WTC11 (cell line): Measurements from ENCODE around the gene DENND4A. TPM values are rescaled to one million over a fixed set of nuclear protein-coding genes. Genes with fewer than 3 reads are reported as not detected.

ENCODE experiments used
- ATAC-seq: fragments of 200-7000 bp; cut with Tn5 transposase; 2 replicates; pipeline ENCODE4 v1.10.0; 2021; ENCODE audit warnings: mild to moderate bottlenecking, moderate library complexity
- CTCF ChIA-PET: fragments of 300-600 bp; sonication (Branson Sonifier 250); formaldehyde crosslinking; loops from one replicate; lab custom pipeline; 2021; ENCODE audit warnings: antibody characterized with exemption; lab: Charles Lee
- POLR2A ChIA-PET: fragments of 350-600 bp; sonication (Branson Sonifier 250); formaldehyde crosslinking; loops from one replicate; lab custom pipeline; 2021; ENCODE audit warnings: antibody characterized with exemption; lab: Charles Lee
- DNase-seq: peaks from one replicate; pipeline ENCODE4 v3.0.0; 2021; ENCODE audit warnings: low spot score
- H3K27ac Mint-ChIP-seq: 2 replicates; pipeline ENCODE4 v1.8.0; 2021; ENCODE audit warnings: mixed read lengths
- H3K27me3 Mint-ChIP-seq: 2 replicates; pipeline ENCODE4 v1.8.0; 2021; ENCODE audit warnings: low read depth, mild to moderate bottlenecking, moderate library complexity, mixed read lengths
- H3K36me3 Mint-ChIP-seq: 2 replicates; pipeline ENCODE4 v1.8.0; 2021; ENCODE audit warnings: mixed read lengths
- H3K4me1 Mint-ChIP-seq: 2 replicates; pipeline ENCODE4 v1.8.0; 2022; ENCODE audit warnings: mixed read lengths
- H3K4me3 Mint-ChIP-seq: 2 replicates; pipeline ENCODE4 v1.8.0; 2021; ENCODE audit warnings: mild to moderate bottlenecking, moderate library complexity, mixed read lengths
- H3K9me3 Mint-ChIP-seq: 2 replicates; pipeline ENCODE4 v1.8.0; 2021; ENCODE audit warnings: mixed read lengths
- ATF1 ChIP-seq: sonication (generic); formaldehyde crosslinking; IDR thresholded peaks from 2 replicates; pipeline ENCODE4 v1.8.1; 2023; ENCODE audit warnings: mild to moderate bottlenecking, moderate library complexity, missing genetic modification reagents
- EMX1 ChIP-seq: fragments of 250-450 bp; sonication (Bioruptor Pico); IDR thresholded peaks from 2 replicates; pipeline ENCODE4 v1.8.0; 2021; ENCODE audit warnings: mild to moderate bottlenecking
- ETV6 ChIP-seq: sonication (generic); formaldehyde crosslinking; IDR thresholded peaks from 2 replicates; pipeline ENCODE4 v1.8.1; 2022; ENCODE audit warnings: mild to moderate bottlenecking, missing genetic modification reagents
- FOXJ3 ChIP-seq: sonication (generic); formaldehyde crosslinking; IDR thresholded peaks from 2 replicates; pipeline ENCODE4 v1.9.0; 2021; ENCODE audit warnings: missing genetic modification reagents, mild to moderate bottlenecking, borderline replicate concordance
- GABPB1 ChIP-seq: sonication (generic); formaldehyde crosslinking; IDR thresholded peaks from 2 replicates; pipeline ENCODE4 v1.8.1; 2023; ENCODE audit warnings: mild to moderate bottlenecking, missing genetic modification reagents
- NR2C2 ChIP-seq: sonication (generic); formaldehyde crosslinking; IDR thresholded peaks from 2 replicates; pipeline ENCODE4 v1.8.0; 2022; ENCODE audit warnings: mild to moderate bottlenecking, missing genetic modification reagents
- TEAD4 ChIP-seq: sonication (generic); formaldehyde crosslinking; IDR thresholded peaks from 2 replicates; pipeline ENCODE4 v1.8.0; 2022; ENCODE audit warnings: mild to moderate bottlenecking, missing genetic modification reagents
- ZNF138 ChIP-seq: sonication (generic); formaldehyde crosslinking; conservative IDR thresholded peaks from 2 replicates; pipeline ENCODE4 v1.8.1; 2022; ENCODE audit warnings: mild to moderate bottlenecking, moderate library complexity, missing genetic modification reagents
- total RNA-seq: library from RNA; stranded (reverse); gene quantifications from 3 replicates; pipeline ENCODE4 v1.2.3, GENCODE V29; 2021
- TF ChIP-seq, protein P1 (sequence below): sonication (generic); formaldehyde crosslinking; IDR thresholded peaks from 2 replicates; pipeline ENCODE4 v1.8.0; 2023; ENCODE audit warnings: missing genetic modification reagents, mild to moderate bottlenecking, borderline replicate concordance
- TF ChIP-seq, protein P2 (sequence below): sonication (generic); formaldehyde crosslinking; IDR thresholded peaks from 2 replicates; pipeline ENCODE4 v1.8.0; 2022; ENCODE audit warnings: mild to moderate bottlenecking, missing genetic modification reagents
- TF ChIP-seq, protein P3 (sequence below): fragments of 250-450 bp; sonication (Bioruptor Pico); IDR thresholded peaks from 2 replicates; pipeline ENCODE4 v1.8.0; 2021; ENCODE audit warnings: mild to moderate bottlenecking
- TF ChIP-seq, protein P4 (sequence below): sonication (generic); formaldehyde crosslinking; IDR thresholded peaks from 2 replicates; pipeline ENCODE4 v1.8.0; 2022; ENCODE audit warnings: missing genetic modification reagents
- TF ChIP-seq, protein P5 (sequence below): sonication (generic); formaldehyde crosslinking; conservative IDR thresholded peaks from 2 replicates; pipeline ENCODE4 v1.8.1; 2023; ENCODE audit warnings: mild to moderate bottlenecking, low read depth, missing genetic modification reagents, moderate library complexity

The DENND4A gene
- total RNA-seq, 1 experiment from 2014 or later = 5.7 TPM

DNA sequence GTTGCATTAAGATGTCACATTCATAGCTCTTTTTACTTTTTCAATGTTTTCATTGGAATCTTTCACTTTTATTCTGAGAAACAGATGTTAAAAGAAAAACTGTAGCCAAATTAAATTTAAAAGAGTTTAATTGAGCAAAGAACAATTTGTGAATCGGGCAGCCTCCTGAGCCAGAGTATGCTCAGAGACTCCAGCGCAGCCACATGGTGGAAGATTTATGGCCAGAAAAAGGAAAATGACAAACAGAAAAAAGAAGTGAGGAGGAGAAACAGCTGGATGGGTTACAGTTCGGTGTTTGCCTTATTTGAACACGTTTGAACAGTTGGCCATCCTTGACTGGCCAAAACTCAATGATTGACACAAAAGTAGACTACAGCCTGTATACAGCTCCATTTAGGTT lies 43.4 kb upstream of the DENND4A start (continued):
- TF ChIP-seq, protein P1, sequence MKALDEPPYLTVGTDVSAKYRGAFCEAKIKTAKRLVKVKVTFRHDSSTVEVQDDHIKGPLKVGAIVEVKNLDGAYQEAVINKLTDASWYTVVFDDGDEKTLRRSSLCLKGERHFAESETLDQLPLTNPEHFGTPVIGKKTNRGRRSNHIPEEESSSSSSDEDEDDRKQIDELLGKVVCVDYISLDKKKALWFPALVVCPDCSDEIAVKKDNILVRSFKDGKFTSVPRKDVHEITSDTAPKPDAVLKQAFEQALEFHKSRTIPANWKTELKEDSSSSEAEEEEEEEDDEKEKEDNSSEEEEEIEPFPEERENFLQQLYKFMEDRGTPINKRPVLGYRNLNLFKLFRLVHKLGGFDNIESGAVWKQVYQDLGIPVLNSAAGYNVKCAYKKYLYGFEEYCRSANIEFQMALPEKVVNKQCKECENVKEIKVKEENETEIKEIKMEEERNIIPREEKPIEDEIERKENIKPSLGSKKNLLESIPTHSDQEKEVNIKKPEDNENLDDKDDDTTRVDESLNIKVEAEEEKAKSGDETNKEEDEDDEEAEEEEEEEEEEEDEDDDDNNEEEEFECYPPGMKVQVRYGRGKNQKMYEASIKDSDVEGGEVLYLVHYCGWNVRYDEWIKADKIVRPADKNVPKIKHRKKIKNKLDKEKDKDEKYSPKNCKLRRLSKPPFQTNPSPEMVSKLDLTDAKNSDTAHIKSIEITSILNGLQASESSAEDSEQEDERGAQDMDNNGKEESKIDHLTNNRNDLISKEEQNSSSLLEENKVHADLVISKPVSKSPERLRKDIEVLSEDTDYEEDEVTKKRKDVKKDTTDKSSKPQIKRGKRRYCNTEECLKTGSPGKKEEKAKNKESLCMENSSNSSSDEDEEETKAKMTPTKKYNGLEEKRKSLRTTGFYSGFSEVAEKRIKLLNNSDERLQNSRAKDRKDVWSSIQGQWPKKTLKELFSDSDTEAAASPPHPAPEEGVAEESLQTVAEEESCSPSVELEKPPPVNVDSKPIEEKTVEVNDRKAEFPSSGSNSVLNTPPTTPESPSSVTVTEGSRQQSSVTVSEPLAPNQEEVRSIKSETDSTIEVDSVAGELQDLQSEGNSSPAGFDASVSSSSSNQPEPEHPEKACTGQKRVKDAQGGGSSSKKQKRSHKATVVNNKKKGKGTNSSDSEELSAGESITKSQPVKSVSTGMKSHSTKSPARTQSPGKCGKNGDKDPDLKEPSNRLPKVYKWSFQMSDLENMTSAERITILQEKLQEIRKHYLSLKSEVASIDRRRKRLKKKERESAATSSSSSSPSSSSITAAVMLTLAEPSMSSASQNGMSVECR (CRISPR knock-in tag) = no peak
- TF ChIP-seq, all 79 proteins: peak for 0

DNA sequence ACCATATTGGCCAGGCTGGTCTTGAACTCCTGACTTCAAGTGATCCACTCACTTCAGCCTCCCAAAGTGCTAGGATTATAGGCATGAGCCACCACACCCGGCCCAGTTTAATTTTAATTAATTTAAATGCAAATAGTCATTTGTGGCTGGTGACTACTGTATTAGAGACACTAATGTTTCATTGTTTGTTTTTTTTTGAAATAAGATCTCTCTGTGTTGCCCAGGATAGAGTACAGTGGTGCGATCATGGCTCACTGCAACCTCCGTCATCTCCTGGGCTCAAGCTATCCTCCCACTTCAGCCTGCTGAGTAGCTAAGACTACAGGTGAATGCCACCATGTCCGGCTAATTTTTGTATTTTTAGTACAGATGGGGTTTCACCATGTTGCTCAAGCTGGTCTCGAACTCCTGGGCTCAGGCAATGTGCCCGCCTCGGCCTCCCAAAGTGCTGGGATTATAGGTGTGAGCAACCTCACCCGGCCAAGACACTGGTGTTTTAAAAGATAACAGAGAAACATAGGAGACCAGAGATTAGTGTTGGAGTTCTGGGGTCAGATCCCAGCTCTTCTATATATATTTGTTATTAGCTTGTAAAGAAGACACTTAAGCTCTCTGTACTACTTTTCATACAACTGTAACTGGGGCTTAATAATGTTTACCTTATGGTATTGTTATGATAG lies 42.6 kb upstream of the DENND4A start:
- no peaks in the 10 kb centered on the region for H3K27me3 Mint-ChIP-seq
- H3K4me1 Mint-ChIP-seq = peaks cover 51% of the 10 kb centered on the region
- H3K4me3 Mint-ChIP-seq = no peak overlapping the region
- H3K36me3 Mint-ChIP-seq = no peaks in the 10 kb centered on the region
- DNase-seq (no peak), ATAC-seq (no peak)
- POLR2A ChIA-PET = no interaction called here
- TF ChIP-seq GABPB1 (CRISPR knock-in tag) (no peak), FOXJ3 (CRISPR knock-in tag) (no peak), EMX1 (CRISPR knock-in tag) (no peak), ETV6 (CRISPR knock-in tag) (no peak)
- TF ChIP-seq, protein P2, sequence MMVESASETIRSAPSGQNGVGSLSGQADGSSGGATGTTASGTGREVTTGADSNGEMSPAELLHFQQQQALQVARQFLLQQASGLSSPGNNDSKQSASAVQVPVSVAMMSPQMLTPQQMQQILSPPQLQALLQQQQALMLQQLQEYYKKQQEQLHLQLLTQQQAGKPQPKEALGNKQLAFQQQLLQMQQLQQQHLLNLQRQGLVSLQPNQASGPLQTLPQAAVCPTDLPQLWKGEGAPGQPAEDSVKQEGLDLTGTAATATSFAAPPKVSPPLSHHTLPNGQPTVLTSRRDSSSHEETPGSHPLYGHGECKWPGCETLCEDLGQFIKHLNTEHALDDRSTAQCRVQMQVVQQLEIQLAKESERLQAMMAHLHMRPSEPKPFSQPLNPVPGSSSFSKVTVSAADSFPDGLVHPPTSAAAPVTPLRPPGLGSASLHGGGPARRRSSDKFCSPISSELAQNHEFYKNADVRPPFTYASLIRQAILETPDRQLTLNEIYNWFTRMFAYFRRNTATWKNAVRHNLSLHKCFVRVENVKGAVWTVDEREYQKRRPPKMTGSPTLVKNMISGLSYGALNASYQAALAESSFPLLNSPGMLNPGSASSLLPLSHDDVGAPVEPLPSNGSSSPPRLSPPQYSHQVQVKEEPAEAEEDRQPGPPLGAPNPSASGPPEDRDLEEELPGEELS (CRISPR knock-in tag) = no peak
- TF ChIP-seq, protein P3, sequence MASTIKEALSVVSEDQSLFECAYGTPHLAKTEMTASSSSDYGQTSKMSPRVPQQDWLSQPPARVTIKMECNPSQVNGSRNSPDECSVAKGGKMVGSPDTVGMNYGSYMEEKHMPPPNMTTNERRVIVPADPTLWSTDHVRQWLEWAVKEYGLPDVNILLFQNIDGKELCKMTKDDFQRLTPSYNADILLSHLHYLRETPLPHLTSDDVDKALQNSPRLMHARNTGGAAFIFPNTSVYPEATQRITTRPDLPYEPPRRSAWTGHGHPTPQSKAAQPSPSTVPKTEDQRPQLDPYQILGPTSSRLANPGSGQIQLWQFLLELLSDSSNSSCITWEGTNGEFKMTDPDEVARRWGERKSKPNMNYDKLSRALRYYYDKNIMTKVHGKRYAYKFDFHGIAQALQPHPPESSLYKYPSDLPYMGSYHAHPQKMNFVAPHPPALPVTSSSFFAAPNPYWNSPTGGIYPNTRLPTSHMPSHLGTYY (CRISPR knock-in tag) = no peak
- TF ChIP-seq, protein P4, sequence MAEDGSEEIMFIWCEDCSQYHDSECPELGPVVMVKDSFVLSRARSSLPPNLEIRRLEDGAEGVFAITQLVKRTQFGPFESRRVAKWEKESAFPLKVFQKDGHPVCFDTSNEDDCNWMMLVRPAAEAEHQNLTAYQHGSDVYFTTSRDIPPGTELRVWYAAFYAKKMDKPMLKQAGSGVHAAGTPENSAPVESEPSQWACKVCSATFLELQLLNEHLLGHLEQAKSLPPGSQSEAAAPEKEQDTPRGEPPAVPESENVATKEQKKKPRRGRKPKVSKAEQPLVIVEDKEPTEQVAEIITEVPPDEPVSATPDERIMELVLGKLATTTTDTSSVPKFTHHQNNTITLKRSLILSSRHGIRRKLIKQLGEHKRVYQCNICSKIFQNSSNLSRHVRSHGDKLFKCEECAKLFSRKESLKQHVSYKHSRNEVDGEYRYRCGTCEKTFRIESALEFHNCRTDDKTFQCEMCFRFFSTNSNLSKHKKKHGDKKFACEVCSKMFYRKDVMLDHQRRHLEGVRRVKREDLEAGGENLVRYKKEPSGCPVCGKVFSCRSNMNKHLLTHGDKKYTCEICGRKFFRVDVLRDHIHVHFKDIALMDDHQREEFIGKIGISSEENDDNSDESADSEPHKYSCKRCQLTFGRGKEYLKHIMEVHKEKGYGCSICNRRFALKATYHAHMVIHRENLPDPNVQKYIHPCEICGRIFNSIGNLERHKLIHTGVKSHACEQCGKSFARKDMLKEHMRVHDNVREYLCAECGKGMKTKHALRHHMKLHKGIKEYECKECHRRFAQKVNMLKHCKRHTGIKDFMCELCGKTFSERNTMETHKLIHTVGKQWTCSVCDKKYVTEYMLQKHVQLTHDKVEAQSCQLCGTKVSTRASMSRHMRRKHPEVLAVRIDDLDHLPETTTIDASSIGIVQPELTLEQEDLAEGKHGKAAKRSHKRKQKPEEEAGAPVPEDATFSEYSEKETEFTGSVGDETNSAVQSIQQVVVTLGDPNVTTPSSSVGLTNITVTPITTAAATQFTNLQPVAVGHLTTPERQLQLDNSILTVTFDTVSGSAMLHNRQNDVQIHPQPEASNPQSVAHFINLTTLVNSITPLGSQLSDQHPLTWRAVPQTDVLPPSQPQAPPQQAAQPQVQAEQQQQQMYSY (CRISPR knock-in tag) = no peak
- peak overlapping the region; percentile 73 for H3K27ac Mint-ChIP-seq
- CTCF ChIA-PET = interaction anchor here (0.6 to 4.1 kb wide), 6 partner anchors 10 to 34 kb away, joined by 3 to 32 read pairs (median 4); no protein-coding TSS in a partner anchor
- no peaks in the 10 kb centered on the region for H3K9me3 Mint-ChIP-seq

DNA sequence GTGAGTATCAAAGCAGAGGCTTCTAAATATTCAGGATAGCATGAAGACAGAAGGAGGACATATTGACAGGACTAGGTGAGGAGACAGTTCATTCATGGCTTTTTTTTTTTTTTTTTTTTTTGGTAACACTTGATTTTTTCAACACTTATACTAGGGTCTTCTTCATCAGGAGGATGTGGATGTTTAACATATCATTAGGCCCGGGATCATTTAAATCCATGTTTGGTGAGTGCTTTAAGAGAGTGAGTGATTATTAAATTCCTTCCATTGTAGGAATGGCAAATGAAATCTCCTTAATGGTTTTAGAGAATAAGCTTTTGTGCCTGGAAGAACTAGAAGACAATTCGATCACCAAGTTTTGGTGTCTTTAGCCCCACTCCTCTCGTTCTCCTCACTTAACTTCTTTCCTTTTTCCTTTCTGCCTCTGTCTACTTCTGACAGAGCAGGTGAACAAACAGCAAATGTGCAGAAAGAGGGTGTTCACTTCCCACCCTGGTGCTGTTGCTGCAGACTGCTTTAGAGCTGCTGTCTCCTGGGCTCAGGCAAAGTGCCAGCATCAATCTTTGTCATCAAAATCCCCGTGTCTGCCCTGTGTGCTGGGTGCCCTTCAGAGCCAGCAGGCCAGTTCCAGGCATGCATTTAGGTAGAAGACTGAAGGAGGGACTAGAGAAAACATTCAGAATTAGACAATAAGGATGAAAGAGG lies 41.6 kb upstream of the DENND4A start:
- ChIA-PET POLR2A (interaction anchor here (1.6 to 2.4 kb wide), 2 partner anchors 36 to 42 kb away, joined by 6 to 15 read pairs; partner anchors contain the start of genes DENND4A and RAB11A), CTCF (interaction anchor here (0.6 to 4.1 kb wide), 9 partner anchors 10 to 223 kb away, joined by 3 to 32 read pairs (median 8); partner anchors contain the start of genes INTS14 and RAB11A)
- H3K27ac Mint-ChIP-seq = peak overlapping the region; percentile 99
- ATAC-seq (no peak), DNase-seq (no peak)
- H3K4me3 Mint-ChIP-seq = peak overlapping the region; percentile 54
- TF ChIP-seq NR2C2 = no peak
- no peak for TF ChIP-seq ZNF138 (CRISPR knock-in tag)
- no peak for TF ChIP-seq ATF1 (CRISPR knock-in tag)
- no peak for TF ChIP-seq TEAD4
- TF ChIP-seq, protein P5, sequence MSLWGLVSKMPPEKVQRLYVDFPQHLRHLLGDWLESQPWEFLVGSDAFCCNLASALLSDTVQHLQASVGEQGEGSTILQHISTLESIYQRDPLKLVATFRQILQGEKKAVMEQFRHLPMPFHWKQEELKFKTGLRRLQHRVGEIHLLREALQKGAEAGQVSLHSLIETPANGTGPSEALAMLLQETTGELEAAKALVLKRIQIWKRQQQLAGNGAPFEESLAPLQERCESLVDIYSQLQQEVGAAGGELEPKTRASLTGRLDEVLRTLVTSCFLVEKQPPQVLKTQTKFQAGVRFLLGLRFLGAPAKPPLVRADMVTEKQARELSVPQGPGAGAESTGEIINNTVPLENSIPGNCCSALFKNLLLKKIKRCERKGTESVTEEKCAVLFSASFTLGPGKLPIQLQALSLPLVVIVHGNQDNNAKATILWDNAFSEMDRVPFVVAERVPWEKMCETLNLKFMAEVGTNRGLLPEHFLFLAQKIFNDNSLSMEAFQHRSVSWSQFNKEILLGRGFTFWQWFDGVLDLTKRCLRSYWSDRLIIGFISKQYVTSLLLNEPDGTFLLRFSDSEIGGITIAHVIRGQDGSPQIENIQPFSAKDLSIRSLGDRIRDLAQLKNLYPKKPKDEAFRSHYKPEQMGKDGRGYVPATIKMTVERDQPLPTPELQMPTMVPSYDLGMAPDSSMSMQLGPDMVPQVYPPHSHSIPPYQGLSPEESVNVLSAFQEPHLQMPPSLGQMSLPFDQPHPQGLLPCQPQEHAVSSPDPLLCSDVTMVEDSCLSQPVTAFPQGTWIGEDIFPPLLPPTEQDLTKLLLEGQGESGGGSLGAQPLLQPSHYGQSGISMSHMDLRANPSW (CRISPR knock-in tag) = no peak
- no peaks in the 10 kb centered on the region for H3K27me3 Mint-ChIP-seq
- H3K4me1 Mint-ChIP-seq = peaks cover 56% of the 10 kb centered on the region
- no peaks in the 10 kb centered on the region for H3K9me3 Mint-ChIP-seq
- H3K36me3 Mint-ChIP-seq = no peaks in the 10 kb centered on the region
